ENCODE results near the gene MYEOV.
A peak's percentile ranks its signal among the peaks of the same experiment; 100 is the strongest.

MYEOV gene

GRCh38 chr11:69293819-69294505, at the start of gene MYEOV:
Gene MYEOV, plus strand, starts transcription at chr11:69294155. Its CDS starts 1,200 bp downstream, at chr11:69295355.
- DNase-seq (ENCODE audit: low read depth), result no peak

- DNase-seq (ENCODE audit: low read depth), result no peak
Measured at GRCh38 chr11:69244266-69244665, 49.7 kb upstream of the MYEOV start.

DNA sequence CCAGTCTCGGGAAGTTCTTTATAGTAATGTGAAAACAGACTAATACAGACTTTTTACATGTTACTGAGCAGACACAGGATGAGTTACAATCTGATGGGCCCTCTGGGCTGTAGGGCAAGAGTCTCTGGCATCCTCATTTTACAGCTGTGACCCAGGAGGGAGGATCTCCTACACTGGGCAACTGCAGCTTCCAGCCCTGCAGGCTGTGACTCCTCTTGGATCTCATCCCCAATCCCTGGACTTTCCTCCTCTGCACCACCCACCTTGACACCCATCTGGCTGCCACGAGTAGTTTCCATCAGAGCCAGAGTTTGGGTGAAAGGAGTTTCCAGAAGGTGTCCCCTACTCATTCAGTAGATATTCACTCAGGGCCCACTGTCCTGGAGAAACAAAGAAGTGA, 48.9 kb upstream of the MYEOV start:
- no peak for DNase-seq (ENCODE audit: low read depth)

GRCh38 chr11:69245491-69246345, 48.2 kb upstream of the MYEOV start:
- DNase-seq (ENCODE audit: low read depth), result no peak

DNA sequence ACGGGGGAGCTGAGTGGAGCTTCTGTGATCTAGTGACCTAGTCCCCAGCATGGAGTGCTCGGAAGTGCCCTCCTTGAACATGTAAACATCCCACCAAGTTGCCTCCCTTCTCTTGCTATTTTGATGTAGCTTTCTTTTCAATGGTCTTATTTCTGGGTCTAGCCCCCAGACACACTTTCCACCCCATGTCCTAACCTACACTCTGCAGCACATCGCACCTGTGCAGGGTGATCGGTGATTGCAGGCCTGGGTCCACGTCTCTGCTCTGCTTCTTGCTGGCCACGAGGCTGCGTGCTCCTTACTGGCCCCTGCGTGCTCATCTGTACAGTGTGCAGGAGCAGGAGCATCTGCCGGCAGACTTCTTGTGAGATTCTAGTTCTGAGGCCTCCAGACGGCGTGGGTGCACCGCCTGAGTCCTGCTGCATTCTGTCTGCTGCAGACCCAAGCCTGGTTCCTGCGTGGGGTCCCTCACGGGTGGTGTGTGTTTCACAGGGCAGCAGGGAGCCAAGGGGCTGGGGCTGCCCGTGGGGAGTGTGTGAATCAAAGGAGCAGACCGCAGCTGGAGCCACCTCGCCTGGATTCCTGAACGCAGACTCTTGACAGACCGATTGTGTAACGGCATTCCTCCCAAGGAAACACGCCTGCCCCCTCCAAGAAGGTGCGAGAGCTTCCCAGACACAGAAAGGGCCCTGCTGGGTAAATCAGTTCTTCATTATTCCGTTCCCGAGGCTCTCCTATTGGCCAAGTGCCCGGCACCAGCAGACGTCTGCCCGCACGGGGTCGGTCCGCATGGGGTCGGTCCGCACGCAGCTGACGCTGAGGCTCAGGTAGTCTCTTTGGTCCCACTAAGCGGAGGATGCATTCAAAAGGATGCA, 44.4 kb upstream of the MYEOV start:
- DNase-seq (ENCODE audit: low read depth), result no peak

- DNase-seq (ENCODE audit: low read depth), result no peak
Measured at GRCh38 chr11:69250186-69251056, 43.5 kb upstream of the MYEOV start.

DNA sequence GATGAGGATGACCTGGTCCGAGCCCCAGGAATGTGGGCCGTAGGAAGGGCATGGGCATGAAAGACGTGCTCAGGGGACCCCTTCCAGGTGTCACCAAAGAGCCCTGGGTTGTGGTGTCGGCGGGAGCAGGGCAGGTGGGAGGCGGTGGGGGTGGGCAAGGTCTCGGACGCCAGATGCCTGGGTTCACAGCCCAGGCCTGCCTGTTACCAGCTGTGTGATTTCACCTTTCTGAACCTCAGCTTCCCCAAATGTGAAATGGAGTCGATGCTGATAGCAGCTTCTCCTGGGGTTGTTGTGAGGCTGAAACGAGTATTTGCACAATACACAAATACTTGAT, 42.9 kb upstream of the MYEOV start:
- DNase-seq (ENCODE audit: low read depth), result no peak

DNA sequence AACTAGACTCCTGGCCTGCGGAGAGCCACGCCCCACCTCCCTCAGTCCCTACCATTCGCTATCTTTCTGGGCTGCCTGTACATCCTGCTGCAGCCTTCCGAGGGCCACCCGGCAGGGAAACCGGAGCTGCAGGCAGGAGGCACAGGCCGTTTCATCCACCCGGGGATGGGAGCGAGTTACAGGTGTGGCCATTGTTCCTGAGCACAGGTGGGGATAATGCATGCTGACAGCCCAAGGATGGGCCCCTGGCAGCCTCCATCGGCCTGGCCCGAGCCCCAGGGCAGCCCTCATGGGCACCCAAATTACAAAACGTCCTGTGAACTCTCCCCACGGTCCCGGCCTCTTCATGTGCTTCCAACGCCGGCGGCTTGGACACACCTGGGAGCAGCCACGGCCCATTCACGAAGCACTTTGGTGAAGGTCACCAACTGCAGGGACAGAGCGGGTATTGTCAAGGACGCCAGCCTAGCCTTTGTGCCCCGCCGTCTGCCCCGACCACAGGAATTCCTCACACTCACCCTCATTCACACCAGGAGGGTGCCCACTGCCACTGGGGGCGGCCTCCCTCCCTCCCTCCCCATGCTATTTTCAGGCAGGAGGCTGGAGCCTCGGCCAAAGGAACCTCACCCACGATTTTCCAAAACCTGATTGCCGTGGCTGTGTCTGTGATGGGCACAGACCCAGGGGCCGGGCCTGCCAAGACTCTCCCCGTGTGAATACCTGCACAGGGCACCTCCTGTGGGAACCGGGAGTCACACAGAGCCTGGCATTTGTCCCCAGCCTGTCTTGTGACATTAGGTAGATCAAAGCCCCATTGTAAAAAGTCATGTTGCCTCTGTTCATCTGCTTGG, 42.1 kb upstream of the MYEOV start:
- no peak for DNase-seq (ENCODE audit: low read depth)

- no peak for DNase-seq (ENCODE audit: low read depth)
Measured at GRCh38 chr11:69252490-69252837, 41.5 kb upstream of the MYEOV start.

DNA sequence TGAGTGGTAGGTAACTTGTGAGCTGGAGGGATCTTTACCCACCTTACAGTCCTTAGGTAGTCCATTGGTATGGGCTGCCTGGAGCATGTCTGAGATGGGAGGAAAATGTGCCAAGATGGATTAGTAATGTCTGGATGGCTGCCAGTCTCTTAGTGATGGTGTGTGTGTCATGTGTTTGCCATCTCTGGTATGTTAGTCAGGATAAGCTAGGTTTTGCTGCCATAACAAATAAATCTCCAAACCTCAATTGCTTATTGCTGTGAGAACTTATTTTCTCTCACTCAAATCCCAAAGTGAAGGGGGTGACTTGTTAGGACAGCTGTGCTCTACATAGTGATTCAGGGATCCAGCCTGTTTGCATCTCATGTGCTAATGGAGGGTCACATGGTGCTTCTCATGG, 40.9 kb upstream of the MYEOV start:
- DNase-seq (ENCODE audit: low read depth), result peak; percentile 23

- DNase-seq (ENCODE audit: low read depth), result no peak
Measured at GRCh38 chr11:69257134-69257533, 36.8 kb upstream of the MYEOV start.

DNA sequence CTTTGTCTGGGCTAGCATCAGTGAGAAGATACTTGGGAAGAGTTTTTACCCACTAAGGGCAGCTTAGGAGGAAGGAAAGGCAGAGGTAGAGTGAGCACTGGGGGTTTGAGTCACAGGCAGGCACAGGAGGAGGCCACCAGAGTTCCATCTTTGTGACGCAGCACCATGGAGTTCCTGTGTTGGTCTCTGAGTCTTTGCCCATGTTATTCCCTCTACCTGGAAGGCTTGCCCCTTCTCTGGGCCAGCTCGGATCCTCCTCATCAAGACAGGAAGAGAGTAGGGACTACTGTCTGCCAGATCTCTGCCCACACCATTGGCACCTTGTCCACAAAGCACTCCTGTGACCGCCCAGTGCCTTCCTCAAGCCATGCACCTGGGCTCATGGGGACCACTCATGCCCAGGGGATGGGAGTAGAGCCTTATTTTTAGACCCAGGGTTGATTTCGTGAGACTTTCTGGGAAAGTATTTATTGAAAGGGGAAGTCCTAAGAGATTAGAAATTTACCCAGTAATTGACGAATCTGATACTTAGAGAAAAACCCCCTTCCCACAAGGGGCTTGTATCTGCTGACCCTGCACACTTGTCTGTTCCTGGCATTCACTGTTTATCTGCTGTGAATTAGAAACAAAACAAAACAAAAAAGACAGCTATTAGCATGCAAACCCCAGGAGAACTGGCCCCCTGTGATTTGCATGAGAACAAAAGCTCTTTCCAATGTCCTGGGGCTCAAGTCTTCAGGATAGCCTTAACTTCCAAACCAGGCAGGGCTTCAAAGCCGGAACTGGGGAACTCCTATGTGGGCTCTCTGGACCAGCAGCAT, 35.9 kb upstream of the MYEOV start:
- DNase-seq (ENCODE audit: low read depth), result no peak

DNA sequence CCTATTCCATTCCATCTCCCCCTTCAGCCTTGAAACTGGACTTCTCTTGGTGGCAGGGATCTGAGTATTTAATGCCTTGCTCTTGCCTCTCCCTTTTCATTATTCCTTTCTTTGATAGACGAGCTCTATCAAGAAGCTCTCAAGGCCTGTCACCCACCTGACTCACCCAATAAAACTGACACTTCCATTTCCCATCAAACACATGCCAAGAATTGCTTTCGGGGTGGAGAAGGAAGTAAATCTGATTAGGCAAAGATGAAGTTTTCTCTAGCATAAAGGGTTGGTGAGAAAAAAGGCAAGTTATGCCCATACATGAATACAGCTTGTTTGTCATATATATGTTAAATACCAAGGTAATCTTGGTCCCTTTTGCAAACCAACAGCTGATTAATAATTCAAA, 34.9 kb upstream of the MYEOV start:
- no peak for DNase-seq (ENCODE audit: low read depth)

GRCh38 chr11:69260622-69261021, 33.3 kb upstream of the MYEOV start:
- no peak for DNase-seq (ENCODE audit: low read depth)

- DNase-seq (ENCODE audit: low read depth), result no peak
Measured at GRCh38 chr11:69261116-69261515, 32.8 kb upstream of the MYEOV start.

GRCh38 chr11:69262918-69263735, 30.8 kb upstream of the MYEOV start:
- no peak for DNase-seq (ENCODE audit: low read depth)

DNA sequence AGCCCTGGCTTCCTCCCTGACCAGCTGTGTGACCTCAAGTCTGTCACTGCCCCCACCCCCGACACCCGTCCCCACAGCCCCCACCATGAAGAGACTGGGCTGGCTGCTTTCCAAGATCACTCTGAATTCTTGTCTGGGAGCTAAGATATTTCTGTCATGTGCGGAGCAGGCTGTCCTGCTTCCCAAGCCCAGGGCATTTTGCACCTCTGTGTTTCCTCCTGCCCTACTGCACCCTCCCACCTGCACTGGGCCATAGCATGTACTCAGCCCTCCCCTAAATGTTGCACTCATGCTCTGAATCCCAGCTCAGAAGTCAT, 30.3 kb upstream of the MYEOV start:
- DNase-seq (ENCODE audit: low read depth), result no peak

DNA sequence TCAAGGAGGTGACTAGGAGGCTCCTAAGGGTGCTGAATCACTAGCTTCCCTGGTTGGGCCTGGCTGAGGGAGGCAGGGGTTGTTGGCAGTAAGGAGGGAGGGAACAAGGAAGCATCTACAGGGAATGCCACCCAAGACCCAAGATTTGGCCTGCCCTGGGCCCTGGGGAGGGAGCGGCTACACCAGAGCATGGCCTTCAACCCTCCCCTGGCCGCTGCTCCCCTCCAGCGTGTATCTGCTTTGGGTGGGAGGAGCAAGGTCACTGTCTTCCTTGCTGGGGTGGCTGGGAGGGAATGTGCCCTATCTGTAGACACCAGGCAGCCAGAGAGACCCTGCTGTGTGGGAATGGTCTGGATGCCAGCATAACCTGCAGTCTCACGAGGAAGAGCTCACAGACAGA, 29.5 kb upstream of the MYEOV start:
- DNase-seq (ENCODE audit: low read depth), result no peak

- DNase-seq (ENCODE audit: low read depth), result no peak
Measured at GRCh38 chr11:69265210-69265609, 28.7 kb upstream of the MYEOV start.
